T47D (cell line): Measurements from ENCODE around the gene DAPK1.
A peak's percentile ranks its signal among the peaks of the same experiment; 100 is the strongest.

Source experiments
- DNase-seq, 2 experiments: peaks; one replicate each; pipeline versions ENCODE4 v3.0.0 to v3.0.0-alpha.2; 2011 to 2012; ENCODE audit warnings: low read depth in 1 of 2, low spot score in 1 of 2
- JUND ChIP-seq: IDR thresholded peaks from 2 replicates; pipeline ENCODE4 v1.6.1; 2012; ENCODE audit warnings: low read depth
- in situ Hi-C: cut with HindIII; loops from 2 replicates; pipeline ENCODE4 v1.10.0; 2016; ENCODE audit warnings: low sequenced_read_pairs, low pct_unique_long_range_greater_than_20kb

Gene DAPK1

DNA sequence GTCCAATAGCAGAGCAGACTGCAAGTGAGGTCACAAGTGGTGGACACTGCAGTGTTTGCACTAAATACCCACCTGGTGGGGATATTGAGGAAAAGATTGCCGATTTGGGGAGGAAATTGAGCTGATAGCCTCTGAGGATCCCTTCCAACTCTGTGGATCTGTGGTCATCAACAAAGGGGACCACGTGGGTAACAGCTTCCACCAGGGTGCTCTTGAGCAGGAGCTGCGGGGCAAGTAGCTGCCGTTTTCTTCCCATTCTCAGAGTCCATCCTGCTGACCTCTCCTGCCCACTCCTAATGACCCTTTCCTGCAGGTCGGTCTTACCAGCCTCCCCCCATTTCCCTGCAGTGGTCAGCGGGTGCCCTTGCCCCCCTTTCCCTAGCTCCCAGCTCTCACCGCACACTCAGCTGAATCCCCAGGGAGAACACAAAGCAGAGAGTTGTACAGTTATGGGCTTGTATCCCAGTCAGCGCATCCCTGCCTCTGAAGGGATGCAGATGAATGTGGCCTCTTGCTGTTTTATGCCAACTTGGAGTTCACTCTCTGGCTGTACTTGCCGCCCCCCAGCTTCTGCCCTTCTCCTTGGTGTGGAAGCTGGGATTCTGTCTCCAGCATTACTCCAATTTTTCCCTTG, 18.0 kb downstream of the DAPK1 start:
- in situ Hi-C loops: no loop called here
- DNase-seq: no peak
- TF ChIP-seq JUND: no peak

DNA sequence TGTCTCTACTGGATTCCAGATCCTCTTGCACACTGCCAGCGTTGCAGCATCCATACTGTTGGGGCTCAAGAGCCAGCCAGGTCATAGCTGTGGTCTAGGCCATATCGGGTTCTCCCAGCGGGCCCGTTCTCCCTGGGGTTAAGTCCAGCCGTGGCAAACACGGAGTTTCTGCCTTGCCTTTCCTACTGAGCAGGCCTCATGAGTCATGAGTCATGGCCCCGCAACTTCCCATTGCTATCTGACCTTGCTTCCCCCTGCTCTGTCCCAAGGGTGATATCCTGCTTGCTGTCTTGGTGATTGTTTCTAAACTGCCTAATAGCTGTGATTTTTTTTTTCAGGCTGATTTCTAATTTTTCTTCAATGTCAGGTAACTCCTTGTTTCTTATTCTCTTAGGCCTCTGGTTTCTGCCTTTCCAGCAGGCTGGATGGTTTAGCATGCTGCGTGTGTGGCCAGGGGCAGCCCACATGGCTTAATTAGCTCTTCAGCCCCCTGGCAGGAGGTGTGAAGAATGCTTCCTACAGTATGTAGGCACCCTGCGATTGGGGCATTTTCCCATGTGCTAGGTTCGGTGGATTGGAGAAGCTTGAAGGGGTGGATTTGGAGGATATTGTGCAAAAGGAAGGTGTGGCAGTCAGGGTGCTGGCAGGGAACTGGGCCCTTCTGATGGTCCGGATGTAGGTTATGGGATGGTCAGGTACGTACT, 18.7 kb downstream of the DAPK1 start:
- in situ Hi-C loops: no loop called here
- no peak for TF ChIP-seq JUND
- DNase-seq: no peak

GRCh38 chr9:87516926-87517290, 19.2 kb downstream of the DAPK1 start:
- in situ Hi-C loops: no loop called here
- no peak for DNase-seq

GRCh38 chr9:87517732-87518131, 20.1 kb downstream of the DAPK1 start:
- DNase-seq: no peak
- in situ Hi-C loops: no loop called here
- no peak for TF ChIP-seq JUND

More at GRCh38 chr9:87516926-87517290, 19.2 kb downstream of the DAPK1 start:
- no peak for TF ChIP-seq JUND

- in situ Hi-C loops: no loop called here
- TF ChIP-seq JUND: no peak
- DNase-seq: no peak
Observed at GRCh38 chr9:87518702-87519335, 21.2 kb downstream of the DAPK1 start.

DNA sequence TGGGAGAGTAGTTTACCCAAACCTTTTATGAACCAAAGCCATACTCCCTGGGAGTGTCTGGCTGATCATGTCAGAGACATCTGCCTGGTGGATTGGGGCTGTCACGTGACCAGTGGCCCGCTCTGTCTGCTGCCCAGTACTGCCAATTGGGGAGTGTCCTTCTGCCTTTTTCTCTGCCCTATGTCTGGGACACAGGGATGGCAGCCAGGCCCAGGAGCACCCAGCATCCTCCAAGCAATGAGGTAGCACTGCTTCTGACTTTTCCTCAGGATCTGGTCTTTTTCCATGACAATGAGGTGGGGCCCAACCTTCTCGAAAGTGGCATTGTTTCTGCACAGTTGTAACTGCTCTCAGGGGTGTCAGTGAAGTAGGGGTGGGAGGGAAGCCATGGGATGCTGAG, 21.8 kb downstream of the DAPK1 start:
- in situ Hi-C loops: no loop called here
- no peak for TF ChIP-seq JUND
- DNase-seq: no peak

DNA sequence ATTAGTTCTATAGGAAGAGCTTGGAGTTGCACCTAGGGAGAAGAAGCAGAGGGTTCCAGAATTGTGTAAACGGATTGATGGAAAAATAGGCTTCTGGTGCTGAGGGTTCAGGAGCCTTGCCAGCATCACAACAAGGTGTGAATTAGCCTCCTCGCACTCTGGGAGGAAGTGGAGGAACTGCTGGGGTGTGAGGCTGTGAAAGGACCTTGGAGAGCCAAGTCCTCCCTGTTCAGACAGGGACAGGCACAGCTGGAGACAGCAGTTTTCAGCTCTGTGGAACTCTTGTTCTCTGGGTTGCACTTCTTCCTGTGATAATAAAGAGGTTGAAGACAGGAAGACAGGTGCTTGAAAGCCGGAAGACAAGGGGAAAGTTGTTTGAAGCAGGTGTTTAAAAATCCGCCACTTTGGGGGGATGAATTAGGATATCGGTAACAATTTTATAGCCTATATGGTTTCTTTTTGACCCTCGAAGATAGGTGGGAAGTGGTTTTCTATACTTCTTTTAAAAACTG, 22.6 kb downstream of the DAPK1 start:
- no peak for DNase-seq
- in situ Hi-C loops: no loop called here
- no peak for TF ChIP-seq JUND

DNA sequence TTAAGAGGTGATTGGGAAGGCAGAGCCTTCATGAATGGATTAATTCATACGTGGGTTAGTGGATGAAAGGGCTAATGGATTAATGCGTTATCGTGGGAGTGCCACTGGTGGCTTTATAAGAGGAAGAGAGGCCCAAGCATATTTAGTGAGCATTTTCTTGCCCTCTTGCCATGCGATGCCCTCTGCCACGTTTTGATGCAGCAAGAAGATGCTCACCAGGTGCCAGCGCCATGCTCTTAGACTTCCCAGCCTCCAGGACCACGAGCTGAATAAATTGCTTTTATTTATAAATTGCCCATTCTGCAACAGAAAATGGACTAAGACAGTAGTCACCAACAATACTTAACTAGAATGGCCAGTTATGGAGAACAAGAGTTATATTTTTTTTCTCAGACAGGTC, 24.2 kb downstream of the DAPK1 start:
- in situ Hi-C loops: no loop called here
- TF ChIP-seq JUND: no peak

GRCh38 chr9:87524061-87524460, 26.4 kb downstream of the DAPK1 start:
- TF ChIP-seq JUND: no peak
- DNase-seq: no peak
- in situ Hi-C loops: no loop called here

More for the DNA sequence above, 24.2 kb downstream of the DAPK1 start:
- DNase-seq: no peak

- in situ Hi-C loops: no loop called here
- no peak for DNase-seq
- no peak for TF ChIP-seq JUND
Observed at GRCh38 chr9:87525546-87526303, 28.1 kb downstream of the DAPK1 start.

DNA sequence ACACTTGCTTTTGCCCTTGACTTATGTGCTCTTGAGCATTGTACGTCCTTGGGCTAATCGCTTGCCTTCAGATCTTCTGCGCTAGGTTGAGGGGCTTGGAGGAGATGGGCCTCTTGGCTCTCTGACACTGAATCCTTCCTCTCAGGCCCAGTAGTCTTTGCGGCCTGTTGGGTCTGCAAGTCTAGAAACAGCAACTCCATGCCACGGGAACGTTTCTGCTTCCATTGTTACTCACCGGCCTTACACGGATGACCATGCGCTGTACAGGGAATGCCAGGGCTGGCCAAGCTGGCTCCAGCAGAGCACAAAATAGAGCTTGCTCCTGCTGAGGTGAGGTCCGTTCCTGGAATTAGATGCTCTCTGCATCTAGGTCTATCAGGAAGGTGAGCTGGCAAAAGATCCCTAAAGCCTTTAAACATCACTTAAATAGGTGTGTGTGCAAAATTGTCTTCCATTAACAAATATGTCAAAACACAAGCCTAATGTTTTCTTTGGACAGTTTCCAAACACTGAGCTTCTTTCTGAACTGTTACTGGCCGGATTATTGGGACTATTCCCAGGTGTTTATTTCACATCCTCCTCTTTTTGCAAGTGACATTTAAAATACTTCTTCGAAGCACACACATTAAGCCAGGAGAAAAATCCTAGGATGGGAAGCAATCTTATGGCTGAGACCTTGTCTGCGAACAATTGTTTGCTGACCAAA, 29.7 kb downstream of the DAPK1 start:
- no peak for DNase-seq
- in situ Hi-C loops: no loop called here
- no peak for TF ChIP-seq JUND

GRCh38 chr9:87528969-87529368, 31.3 kb downstream of the DAPK1 start:
- in situ Hi-C loops: no loop called here
- TF ChIP-seq JUND: no peak
- no peak for DNase-seq

- in situ Hi-C loops: no loop called here
- peak in 1 of 2 experiments; percentile 42 for DNase-seq
- no peak for TF ChIP-seq JUND
Observed at GRCh38 chr9:87529671-87530070, 32.0 kb downstream of the DAPK1 start.
